ENCODE measurements around the gene KRT77. TPM values are rescaled to one million over a fixed set of nuclear protein-coding genes. Genes with fewer than 3 reads are reported as not detected.

The KRT77 gene
- total and polyA plus RNA-seq, 10 of the 15 experiments (the other 5 are each of a cell fraction or from before 2014, with no cell fraction given) = not detected

GRCh38 chr12:52666471-52666870 is 36.9 kb downstream of the KRT77 start:
- H3K27me3 ChIP-seq (replicated peaks in 1 of 2; ENCODE audit: control insufficient read depth in 2 of 2, insufficient read depth in 2 of 2, low read length in 1 of 2) = peaks cover 0 to 2% of the 10 kb centered on the region in 2 experiments; a peak in 1 of 4 replicates
- H3K9ac ChIP-seq (ENCODE audit: control insufficient read depth, insufficient read depth, low read length) = no peak overlapping the region
- H2AFZ ChIP-seq (ENCODE audit: control insufficient read depth, low read depth, low read length) = no peak overlapping the region
- BruUV-seq (replicated peaks) = no TSS peak
- H3K4me3 ChIP-seq = no peak overlapping the region
- WGBS (ENCODE audit: insufficient coverage, insufficient replicate concordance, low lambda C conversion rate, missing lambda C conversion rate) = 0% methylated on average over 3 of the region's 3 CpGs
- in situ Hi-C loops (cut with MboI) = no loop called here
- no peaks in the 10 kb centered on the region for H4K20me1 ChIP-seq (ENCODE audit: control insufficient read depth, insufficient read depth)
- H3K9me3 ChIP-seq (replicated peaks; ENCODE audit: control insufficient read depth, insufficient read depth, low read length) = no peaks in the 10 kb centered on the region
- FAIRE-seq (no peak), DNase-seq (ENCODE audit: low read depth, low spot score) (no peak), ATAC-seq (no peak)
- no peak for TF ChIP-seq GABPA (IDR thresholded peaks at IDR 0.05; ENCODE audit: low read depth)
- TF ChIP-seq STAT3 (IDR thresholded peaks at IDR 0.05; ENCODE audit: low read depth, low read length) = no peak
- no peak for TF ChIP-seq IRF4 (IDR thresholded peaks at IDR 0.05; ENCODE audit: low read depth, low read length)
- TF ChIP-seq BCLAF1 (IDR thresholded peaks at IDR 0.05) = no peak
- no peak for TF ChIP-seq NR2C1 (IDR thresholded peaks at IDR 0.05)
- no peaks in the 10 kb centered on the region for H3K79me2 ChIP-seq (ENCODE audit: control insufficient read depth, insufficient read depth, low read length)
- RAD21 ChIA-PET (ENCODE audit: unreplicated experiment) = no interaction called here
- POLR2A ChIA-PET = no interaction called here
- no peaks in the 10 kb centered on the region for H3K4me1 ChIP-seq (ENCODE audit: control insufficient read depth, insufficient read depth, low read length)
- CTCF ChIA-PET = no interaction called here
- H3K27ac ChIP-seq (ENCODE audit: control insufficient read depth, insufficient read depth) = no peak overlapping the region
- SMC1A ChIA-PET (ENCODE audit: uncharacterized antibody, unreplicated experiment) = no interaction called here
- H3K36me3 ChIP-seq (ENCODE audit: control insufficient read depth in 2 of 2, insufficient read depth in 2 of 2, low read length in 1 of 2) = no peaks in the 10 kb centered on the region
- intact Hi-C loops (cut with micrococcal nuclease; ENCODE audit: unreplicated experiment) = no loop called here
- H3K4me2 ChIP-seq (ENCODE audit: control insufficient read depth, insufficient read depth) = no peak overlapping the region

GRCh38 chr12:52663420-52663819 is 39.9 kb downstream of the KRT77 start:
- Histone ChIP-seq H3K4me3 (no peak overlapping the region), H3K9me3 (replicated peaks; ENCODE audit: control insufficient read depth, insufficient read depth, low read length) (no peaks in the 10 kb centered on the region), H3K36me3 (ENCODE audit: control insufficient read depth in 2 of 2, insufficient read depth in 2 of 2, low read length in 1 of 2) (no peaks in the 10 kb centered on the region), H3K4me2 (ENCODE audit: control insufficient read depth, insufficient read depth) (no peak overlapping the region), H3K9ac (ENCODE audit: control insufficient read depth, insufficient read depth, low read length) (no peak overlapping the region), H3K4me1 (ENCODE audit: control insufficient read depth, insufficient read depth, low read length) (no peaks in the 10 kb centered on the region), H3K27ac (ENCODE audit: control insufficient read depth, insufficient read depth) (no peak overlapping the region), H2AFZ (ENCODE audit: control insufficient read depth, low read depth, low read length) (no peak overlapping the region), H3K79me2 (ENCODE audit: control insufficient read depth, insufficient read depth, low read length) (no peaks in the 10 kb centered on the region), H4K20me1 (ENCODE audit: control insufficient read depth, insufficient read depth) (no peaks in the 10 kb centered on the region), H3K27me3 (replicated peaks in 1 of 2; ENCODE audit: control insufficient read depth in 2 of 2, insufficient read depth in 2 of 2, low read length in 1 of 2) (peaks cover 2 to 4% of the 10 kb centered on the region in 2 experiments; a peak in 2 of 4 replicates)
- DNase-seq (ENCODE audit: low read depth, low spot score) (no peak), ATAC-seq (no peak), FAIRE-seq (no peak)
- intact Hi-C loops (cut with micrococcal nuclease; ENCODE audit: unreplicated experiment) = no loop called here
- ChIA-PET POLR2A (no interaction called here), SMC1A (ENCODE audit: uncharacterized antibody, unreplicated experiment) (no interaction called here), CTCF (no interaction called here), RAD21 (ENCODE audit: unreplicated experiment) (no interaction called here)
- in situ Hi-C loops (cut with MboI) = no loop called here
- no TSS peak for BruUV-seq (replicated peaks)
- TF ChIP-seq ZBED1 (IDR thresholded peaks at IDR 0.05; ENCODE audit: borderline replicate concordance) (no peak), RUNX3 (IDR thresholded peaks at IDR 0.05; ENCODE audit: low read length) (no peak), CTCF (IDR thresholded peaks at IDR 0.05 in 2 of 3, conservative IDR thresholded peaks at IDR 0.05 in 1 of 3; ENCODE audit: control insufficient read depth in 2 of 3, extremely low read depth in 1 of 3, insufficient read depth in 1 of 3, low read depth in 3 of 3, low read length in 3 of 3) (no peak), NR2C1 (IDR thresholded peaks at IDR 0.05) (no peak), CREB1 (IDR thresholded peaks at IDR 0.05; ENCODE audit: low read depth) (no peak), PAX5 (IDR thresholded peaks at IDR 0.05; ENCODE audit: borderline replicate concordance, low read depth, low read length) (no peak), SIN3A (IDR thresholded peaks at IDR 0.05; ENCODE audit: low read depth, low read length) (no peak), STAT3 (IDR thresholded peaks at IDR 0.05; ENCODE audit: low read depth, low read length) (no peak), HDGF (IDR thresholded peaks at IDR 0.05) (no peak), E2F4 (IDR thresholded peaks at IDR 0.05; ENCODE audit: low read depth, low read length) (no peak)

Data from GM12878 (cell line).